Left hindlimb (tissue), 1 donor: Measurements from ENCODE around the gene NELL1.
"Not testable (repeated sequence)": the region's sequence is repeated elsewhere in the genome, so short reads cannot be mapped to it uniquely, and the experiment has no call there.

ENCODE experiments used
- DNase-seq: peaks from one replicate; pipeline ENCODE4 v3.0.0-alpha.2; 2018

Gene NELL1

DNA sequence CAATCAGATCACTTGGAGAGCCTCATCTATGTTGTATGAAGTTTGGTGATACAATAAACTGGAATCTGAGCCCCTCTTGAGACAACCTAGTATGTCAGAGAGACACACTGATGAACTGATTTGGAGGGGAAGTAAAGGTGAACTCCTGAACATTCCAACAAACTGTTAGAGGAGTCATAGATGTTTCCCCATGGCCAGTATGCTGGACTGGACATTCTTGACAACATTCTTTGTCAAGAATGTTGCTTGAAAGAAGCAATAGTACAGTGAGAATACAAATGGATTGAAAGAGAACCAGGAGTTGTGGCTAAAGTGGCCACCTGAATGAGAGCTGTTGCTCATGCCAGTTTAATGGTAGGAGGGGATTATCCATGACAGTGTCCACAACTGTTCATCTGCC, 588.1 kb downstream of the NELL1 start:
- DNase-seq = no peak

DNA sequence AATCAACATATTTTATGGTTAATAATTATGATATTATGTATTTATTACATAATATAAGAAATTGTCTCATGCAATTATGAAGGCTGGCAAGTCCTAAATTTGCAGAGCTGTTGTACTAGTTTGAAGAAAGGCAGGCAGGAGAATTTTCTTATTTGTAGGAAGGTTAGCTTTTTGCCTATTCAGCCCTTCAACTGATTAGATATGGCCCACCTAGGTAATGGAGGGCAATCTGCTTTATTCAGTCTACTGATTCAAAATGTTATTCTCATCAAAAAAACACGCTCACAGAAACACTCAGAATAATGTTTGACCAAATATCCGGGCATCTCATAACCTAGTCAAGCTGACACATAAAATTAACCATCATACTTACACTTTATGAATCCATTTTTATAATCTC, 589.0 kb downstream of the NELL1 start:
- no peak for DNase-seq

DNA sequence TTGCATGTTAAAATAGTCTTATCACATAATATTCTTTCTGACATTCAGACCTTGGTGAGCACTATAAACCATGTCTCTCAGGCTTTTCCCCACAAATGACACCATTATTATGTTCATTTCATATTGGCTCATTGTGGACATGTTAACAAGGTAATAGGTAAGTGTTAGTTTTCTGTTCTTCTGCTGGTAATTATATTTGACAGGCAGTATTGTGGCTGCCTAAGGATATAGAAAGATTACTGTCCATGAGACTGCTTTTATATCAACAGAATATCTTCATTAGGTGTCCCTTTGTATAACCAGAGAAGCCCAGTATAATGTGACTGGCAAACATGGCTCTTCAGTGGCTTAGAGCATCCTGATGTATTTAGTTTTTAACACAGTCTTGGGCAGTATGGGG, 590.7 kb downstream of the NELL1 start:
- DNase-seq = no peak

DNA sequence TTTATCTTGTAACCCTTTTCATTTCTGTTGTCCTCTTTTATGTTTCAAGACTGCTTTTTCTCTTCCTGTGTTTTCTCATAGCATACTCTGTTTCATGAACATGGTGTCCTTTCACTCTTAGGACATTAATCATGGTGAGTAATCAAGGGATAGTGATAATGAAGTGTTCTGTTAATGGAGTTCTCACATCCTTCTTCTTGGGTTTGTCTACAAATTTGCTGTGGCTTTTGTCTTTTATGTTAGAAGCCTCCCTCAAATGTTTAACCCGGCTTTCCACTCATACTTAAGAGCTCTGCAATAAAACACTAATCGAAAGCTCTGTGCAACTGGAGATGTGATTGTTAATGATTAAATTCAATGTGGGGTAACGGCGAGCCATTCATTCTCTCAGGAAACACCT, 593.6 kb downstream of the NELL1 start:
- DNase-seq = no peak

DNA sequence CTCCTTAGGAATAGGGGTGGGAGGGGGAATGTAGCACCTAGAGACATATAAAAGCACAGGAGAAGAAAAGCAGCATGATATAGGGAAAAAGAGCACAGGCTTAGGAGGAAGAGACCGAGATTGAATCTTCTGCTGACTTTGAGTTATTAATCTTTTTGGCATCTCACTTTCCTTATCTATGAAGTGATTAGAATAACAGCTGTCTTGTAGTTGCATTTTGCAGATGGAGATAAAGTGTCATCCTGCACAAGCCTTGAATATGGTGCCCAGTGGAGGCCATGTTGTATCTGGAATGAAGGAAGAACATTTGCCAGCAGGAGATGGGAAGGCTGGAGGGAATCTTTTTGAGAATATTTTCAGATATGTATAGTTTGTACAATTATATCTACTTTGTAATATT, 594.7 kb downstream of the NELL1 start:
- DNase-seq = no peak

DNA sequence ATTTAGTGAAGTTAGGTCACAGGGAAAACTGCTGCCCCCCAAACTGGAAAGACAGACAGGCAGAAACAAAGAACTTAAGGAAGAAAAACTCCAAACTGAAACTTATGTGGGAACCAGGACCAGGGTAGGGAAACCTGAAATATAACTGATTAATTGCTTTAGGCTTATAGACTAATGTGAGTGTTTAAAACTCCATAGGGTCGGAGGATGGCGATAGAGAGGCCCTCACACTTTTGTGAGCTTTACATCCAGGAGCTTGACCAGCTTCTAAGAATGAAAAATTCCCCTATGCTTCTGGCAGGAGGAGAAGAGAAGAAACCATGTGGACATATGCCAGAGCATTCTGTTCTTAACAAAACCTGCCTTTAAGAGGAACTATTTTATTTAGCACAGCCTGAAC, 598.6 kb downstream of the NELL1 start:
- DNase-seq = no peak

DNA sequence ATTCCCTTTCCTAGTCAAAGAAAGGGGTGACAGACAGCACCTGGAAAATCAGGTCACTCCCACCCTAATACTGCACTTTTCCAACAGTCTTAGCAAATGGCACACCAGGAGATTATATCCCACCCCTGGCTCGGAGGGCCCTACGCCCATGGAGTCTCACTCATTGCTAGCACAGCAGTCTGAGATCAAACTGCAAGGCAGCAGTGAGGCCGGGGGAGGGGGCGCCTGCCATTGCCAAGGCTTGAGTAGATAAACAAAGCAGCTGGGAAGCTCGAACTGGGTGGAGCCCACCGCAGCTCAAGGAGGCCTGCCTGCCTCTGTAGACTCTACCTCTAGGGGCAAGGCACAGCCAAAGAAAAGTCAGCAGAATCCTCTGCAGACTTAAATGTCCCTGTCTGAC, 602.8 kb downstream of the NELL1 start:
- DNase-seq = not testable (repeated sequence)

DNA sequence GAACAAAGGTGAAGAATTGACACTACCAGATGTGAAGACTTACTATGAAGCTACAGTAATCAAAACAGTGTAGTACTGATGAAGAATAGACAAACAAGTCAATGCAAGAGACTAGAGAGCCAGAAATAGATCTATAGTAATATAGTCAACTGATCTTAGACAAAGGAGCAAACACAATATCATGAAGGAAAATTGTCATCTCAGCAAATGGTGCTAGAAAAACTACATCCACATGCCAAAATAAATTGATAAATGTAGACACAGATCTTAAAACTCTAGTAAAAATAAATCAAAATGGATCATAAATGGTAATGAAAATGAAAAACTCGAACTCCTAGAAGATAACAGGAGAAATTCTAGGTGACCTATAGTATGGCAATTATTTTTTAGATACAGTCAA, 609.5 kb downstream of the NELL1 start:
- DNase-seq = no peak

DNA sequence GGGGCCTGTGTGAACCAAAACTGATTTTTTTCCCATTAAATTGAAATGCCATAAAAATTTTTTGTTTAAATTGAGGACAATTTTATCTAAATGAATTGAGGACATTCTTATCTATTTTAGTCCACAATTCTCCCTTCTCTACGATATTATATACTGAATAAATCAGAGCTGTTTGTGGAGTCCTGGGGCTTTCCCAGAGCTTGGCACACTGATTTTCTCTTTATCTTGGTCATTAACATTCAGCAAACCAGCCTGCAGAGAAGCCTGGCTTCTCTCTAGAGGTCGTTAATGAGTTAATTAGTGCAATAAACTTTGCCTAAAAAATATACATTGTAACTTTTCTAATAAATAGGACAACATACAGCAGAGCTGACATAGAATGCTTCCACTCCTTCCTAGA, 615.7 kb downstream of the NELL1 start:
- DNase-seq = no peak

DNA sequence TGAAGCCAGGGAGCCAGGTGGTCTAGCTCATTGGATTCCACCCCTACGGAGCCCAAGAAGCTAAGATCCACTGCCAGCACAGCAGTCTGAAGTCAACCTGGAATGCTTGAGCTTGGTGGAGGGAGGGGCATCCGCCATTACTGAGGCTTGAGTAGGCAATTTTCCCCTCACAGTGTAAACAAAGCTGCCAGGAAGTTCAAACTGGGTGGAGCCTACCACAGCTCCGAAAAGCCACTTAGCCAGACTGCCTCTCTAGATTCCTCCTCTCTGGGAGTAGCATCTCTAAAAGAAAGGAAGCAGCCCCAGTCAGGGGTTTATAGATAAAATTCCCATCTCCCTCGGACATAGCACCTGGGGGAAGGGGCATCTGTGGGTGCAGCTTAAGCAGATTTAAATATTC, 620.3 kb downstream of the NELL1 start:
- DNase-seq = peak; percentile 27

DNA sequence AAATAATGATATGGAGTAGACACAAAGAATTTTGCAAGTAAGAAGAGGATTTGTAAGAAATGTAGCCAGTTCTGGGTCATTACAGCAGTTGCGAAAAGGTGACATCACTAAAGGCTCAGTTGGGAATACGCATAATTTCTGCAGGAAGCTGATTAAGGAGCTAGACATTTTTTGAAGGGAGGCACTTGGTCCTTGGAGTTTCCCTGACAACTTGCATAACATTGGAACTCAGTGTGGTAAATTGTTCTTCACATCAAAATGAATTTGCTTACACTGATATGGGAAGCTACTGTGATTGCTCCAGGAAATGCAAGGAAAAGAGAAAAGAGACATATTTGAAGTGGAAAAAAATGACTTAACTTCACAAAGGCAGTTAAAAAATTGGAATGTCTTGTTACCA, 626.1 kb downstream of the NELL1 start:
- no peak for DNase-seq

DNA sequence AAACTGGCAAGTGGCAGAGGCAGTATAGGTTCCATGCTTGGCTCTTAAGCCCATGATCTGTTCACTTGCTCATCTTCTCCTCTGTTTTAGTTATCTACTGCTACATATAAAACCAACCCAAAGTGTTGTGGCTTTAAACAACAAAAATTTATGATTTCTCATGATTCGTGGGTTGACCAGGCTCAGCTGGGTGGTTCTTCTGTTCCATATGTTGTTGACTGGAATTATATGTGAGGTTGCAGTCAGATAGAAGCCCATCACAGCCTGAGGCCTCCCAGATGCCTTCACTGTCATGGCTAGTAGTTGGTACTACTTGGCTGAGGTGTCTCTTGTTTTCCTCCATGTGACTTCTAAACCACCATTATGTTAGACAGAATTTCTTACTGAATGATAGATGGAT, 632.6 kb downstream of the NELL1 start:
- DNase-seq = no peak

DNA sequence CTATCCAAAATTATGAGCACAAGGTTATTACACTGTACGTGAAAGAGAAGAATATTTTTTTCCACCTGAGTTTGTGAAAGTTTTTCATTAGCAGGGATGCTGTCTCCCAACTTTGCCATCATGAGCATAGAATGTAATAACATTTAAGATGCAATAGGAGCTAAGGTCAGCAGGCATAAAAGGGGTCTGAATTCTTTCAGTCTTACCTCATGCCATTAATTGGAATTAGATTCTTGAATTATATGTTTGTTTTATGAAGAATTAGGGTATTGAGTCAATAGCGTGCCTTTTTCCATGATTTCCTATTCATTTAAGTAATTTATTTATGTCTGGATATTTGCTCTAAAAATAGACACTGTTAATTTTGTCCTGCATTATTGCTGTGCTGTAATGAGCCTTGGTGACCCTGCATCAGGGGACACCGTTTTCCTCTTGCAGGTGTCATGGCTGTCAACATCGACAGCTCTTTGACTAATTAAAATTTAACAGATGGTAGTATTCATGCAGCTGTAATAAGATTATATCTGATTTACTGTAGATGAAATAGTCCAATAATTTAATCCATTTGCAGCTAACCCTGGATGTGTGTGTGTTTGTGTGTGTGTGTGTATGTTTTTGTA, 637.5 kb downstream of the NELL1 start:
- DNase-seq = no peak

DNA sequence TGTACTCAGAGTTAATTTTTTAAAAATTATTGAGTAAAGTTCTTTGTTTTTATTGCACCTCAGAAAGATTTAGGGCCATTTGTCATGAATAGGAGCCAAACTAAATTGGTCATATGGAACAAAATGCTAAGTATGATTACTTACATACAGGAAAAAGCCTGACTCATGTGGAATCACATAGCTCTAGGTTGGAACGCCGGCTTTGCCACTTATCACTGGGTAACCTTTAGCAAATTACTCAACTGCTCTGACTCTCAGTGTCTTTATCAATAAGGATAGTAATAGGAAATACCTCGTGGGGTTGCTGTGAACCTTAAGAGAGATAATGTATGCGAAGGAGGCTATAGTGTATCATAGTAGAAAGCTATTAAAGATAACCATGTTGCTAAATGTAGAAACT, 638.5 kb downstream of the NELL1 start:
- DNase-seq = no peak

DNA sequence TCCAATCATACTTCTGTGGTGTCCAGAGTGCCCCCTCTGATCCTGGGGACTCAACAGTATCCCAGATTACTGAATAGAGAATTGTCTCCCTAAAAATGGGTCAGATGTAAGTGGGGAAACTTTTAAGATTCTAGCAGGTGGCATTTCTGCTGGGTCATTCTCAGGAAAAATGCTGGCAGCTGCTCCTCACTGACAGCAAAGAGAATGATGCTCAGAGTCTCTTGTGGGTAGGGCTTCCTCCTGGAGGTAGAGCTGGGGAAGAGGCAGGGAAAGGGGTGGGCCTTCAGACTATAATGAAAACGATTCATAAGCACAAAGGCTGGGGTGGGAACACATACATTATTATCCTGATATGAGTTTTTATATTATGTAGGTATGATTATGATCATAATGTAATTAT, 647.2 kb downstream of the NELL1 start:
- no peak for DNase-seq

DNA sequence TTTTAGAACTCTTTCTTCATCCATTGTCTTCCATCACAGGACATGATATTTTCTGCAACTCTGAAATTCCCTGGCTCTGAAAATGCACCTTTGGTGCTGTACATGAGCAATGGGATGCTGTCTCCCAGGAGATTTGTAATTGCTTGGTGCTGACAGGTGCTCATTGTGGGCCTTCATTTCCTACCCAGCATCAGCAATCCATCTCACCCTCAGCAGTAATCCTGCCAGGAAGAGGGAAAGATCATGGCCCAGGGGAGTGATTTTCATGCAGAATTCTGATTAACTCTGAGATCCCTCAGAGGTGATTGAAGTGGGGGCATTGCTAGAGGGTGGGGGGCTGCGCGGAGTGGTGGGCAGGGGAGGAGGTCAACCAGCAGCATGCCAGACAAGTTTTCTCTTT, 651.7 kb downstream of the NELL1 start:
- DNase-seq = no peak

DNA sequence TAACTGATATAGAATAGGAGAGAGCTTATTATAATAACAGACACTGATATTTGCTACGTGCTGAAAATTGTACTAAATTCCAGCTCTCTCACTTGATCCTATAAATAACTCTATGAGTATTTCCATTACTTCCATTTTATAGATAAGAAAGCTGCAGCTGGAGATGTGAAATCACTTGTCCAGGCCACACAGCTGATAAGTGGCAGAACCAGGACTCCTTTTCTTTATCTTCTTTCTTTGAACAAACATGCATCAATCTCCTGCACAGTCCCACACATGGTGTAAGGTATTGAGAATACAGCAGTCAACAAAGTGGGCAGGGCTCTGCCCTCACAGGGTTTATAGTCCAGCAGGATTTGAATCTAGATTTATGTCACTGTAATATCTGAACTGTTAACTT, 652.1 kb downstream of the NELL1 start:
- no peak for DNase-seq

DNA sequence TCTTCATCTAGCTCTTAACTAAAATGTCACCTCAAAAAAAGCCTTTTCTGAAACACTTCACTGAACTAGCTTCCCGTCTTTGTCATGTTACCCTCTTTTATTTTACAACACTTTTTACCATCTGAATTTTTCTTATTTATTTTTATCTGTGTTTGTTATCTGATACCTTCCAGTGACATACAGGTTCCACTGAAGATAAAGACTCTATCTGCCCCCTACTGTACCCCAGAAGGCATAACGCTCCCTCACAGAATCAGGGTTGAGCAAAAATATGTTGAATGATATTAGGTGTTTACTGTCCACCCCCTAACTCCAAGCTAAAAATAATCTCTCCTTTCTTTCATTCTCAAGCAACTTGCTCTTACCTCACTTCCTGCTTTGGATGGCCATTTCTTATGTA, 654.2 kb downstream of the NELL1 start:
- no peak for DNase-seq

DNA sequence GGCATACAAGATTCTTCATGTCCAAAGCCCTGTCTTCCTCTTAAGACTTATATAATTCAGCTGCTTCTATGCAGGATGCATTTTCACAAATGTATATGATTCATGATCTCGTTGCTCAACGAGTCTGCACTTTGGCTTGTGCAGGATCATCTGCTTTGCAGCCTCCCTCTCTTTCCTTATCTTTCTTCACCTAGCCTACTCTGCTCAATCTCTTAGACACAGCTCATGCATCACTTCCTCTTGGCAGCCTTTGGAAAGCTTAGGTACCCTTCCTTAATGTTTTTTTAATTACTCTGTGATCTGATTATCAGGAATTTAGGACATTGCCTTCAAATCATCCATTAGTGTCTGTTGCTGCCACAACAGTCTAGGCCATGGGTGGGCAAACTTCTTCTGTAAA, 673.8 kb downstream of the NELL1 start:
- DNase-seq = no peak

DNA sequence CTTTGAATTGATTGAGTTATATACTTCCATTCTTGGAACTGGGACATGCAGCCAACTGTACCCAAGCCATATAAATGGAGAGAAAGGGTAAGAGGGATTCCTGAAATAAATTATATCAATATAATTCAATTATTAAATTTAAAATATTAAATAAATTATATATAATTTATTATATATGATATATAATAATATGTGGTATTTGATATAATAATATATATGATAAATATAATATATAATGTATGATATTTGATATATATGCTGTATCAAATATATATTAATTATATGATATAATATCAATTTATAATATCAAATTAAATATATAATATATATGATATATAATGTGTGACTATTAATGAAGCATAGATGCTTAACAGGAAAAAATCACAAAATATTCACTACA, 677.0 kb downstream of the NELL1 start:
- no peak for DNase-seq

DNA sequence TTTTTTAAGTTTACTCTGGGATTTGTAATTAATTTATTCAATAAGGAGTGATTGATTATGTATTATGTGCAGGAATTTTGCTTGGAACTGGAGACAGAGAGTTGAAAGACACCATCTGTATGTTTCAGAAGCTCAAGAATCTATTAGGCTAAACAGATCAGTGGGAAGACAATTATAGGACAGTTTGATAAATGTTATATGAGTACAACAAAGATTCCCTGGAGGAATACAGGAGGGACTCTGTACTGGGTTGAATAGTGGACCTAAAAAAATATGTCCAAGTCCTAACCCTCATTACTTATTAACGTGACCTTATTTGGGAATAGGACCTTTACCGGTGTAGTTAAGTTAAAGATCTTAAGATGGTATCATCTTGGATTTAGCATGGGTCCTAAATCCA, 681.2 kb downstream of the NELL1 start:
- no peak for DNase-seq

DNA sequence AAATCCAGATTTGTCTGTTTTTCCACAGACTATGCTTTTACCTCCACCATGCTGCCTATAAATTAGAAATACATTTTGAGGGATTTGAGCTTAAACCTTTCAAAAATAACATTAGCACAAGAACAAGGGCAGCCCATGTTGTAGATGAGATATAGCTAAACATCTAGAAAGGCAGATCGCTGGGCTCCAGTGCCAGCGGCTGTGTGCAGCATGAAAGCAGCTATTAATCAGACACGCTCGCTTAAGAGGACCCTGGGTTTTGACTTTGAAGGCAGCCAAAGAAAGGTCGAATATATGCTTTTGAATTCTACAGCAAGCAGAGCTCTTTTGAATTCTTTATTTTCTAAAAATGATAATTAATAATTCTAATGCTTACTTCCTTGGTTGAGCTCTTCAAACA, 684.0 kb downstream of the NELL1 start:
- no peak for DNase-seq

DNA sequence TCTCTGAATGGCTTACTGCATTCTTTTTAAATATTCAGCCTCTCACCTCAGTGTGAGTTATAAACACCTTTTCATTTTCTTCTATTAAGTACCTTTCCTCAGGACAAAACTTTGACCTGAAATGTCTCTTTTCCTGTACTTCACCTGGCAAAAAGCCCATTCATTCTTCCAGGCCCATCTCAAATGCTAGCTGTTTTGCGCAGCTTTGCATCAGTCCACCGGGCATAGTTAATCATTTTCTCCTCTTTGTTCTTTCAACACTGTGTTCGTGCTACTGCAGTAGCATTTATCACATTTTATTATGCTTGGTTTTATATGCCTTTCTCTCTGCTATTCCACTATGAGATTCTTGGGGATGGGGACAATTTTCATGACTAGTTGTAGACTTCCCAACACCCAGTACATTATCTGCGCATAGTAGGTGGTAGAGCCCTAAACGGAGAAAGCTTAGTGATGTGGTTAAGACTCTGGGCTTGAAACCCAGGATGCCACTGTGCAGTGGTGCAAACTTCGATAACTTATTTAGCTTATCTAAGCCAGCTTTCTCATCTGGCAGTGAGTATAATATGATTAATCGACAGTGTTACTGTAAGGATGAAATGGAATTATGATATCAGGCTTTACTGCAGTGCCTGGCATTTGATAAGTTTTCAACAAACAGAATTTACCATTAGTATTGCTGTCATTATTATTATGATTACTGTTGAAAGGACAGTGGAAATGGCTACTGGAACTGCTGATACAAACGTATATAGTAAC, 695.7 kb downstream of the NELL1 start:
- DNase-seq = no peak

DNA sequence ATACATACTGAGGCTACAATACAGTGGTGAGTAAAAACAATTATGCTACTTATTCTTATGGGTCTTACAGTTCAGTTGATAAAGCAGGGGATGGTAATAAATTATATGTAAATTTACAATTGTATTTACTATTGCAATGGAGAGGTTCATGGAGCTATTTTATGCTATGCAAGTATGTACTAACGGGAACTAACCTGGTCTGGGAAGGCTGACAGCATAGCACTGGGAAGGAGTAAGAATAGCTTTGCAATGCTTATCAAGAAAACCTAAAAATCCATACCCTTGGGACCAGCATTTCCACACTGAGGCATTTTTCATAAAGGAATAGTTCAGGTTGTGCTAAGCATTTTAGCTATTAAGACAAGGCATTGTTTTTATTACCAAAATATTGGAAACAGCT, 700.6 kb downstream of the NELL1 start:
- DNase-seq = no peak

DNA sequence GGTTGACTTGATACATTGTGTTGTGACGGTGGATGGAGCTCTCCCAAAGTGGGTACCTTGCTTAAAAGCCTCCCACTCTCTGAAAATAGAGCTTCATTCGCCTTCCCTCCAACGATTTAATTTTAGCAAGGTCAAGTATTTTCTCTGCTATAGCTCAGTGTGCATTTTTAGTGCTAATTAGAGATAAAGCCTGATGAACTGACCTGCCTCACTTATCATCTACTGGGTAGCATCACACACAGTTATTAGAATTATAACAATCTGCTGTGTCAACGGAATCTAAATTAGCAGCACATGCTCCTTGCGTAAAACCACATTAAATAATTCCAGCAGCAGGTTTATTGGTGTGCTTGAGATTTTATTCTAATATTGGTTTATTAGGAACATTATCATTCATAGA, 701.7 kb downstream of the NELL1 start:
- no peak for DNase-seq
